Peyer's patch (tissue), 4 donors: ENCODE data around the gene NRG3.

Experiments
- CTCF ChIP-seq, 6 experiments: fragments of 450-650 bp in 4 of 6; fragments of 200-600 bp in 2 of 6; sonication (generic) in 1 of 6; IDR thresholded peaks; one replicate each; pipeline ENCODE4 v1.5.1; 2017 to 2019; ENCODE audit warnings: antibody characterized with exemption in 6 of 6, mild to moderate bottlenecking in 3 of 6, moderate library complexity in 1 of 6
- POLR2A ChIP-seq, 2 donors: fragments of 450-650 bp; IDR thresholded peaks; one replicate each; pipeline ENCODE4 v1.5.1; 2017; ENCODE audit warnings: antibody characterized with exemption in 2 of 2, mild to moderate bottlenecking in 2 of 2, moderate library complexity in 2 of 2

- TF ChIP-seq POLR2A (IDR thresholded peaks at IDR 0.05) = no peak
- no peak for TF ChIP-seq CTCF (IDR thresholded peaks at IDR 0.05)
Observed at GRCh38 chr10:82653244-82654155, 778.5 kb downstream of the NRG3 start.
